Esophagus squamous epithelium (tissue), 5 donors: Measurements from ENCODE around the gene RABL3. TPM values are rescaled to one million over a fixed set of nuclear protein-coding genes. Genes with fewer than 3 reads are reported as not detected.

Source experiments
- DNase-seq: peaks from one replicate; lab custom pipeline; 2025; lab: John Stamatoyannopoulos, UW
- H3K27ac ChIP-seq, 4 donors: fragments of 200-600 bp; sonication (generic); one replicate each; pipeline ENCODE4 v1.5.1; 2016 to 2019; ENCODE audit warnings: mild to moderate bottlenecking in 1 of 4
- H3K27me3 ChIP-seq, 4 donors: fragments of 200-600 bp; sonication (generic); 1 replicate in 3 of 4; 2 replicates in 1 of 4; pipeline versions ENCODE4 v1.5.1 to v1.6.0; 2017 to 2021; ENCODE audit warnings: antibody characterized with exemption in 1 of 4
- H3K36me3 ChIP-seq, 3 donors: fragments of 200-600 bp; sonication (generic); one replicate each; pipeline ENCODE4 v1.5.1; 2016 to 2019
- H3K4me1 ChIP-seq, 3 donors: fragments of 200-600 bp; sonication (generic); one replicate each; pipeline ENCODE4 v1.5.1; 2017 to 2019
- H3K4me3 ChIP-seq, 4 donors: fragments of 200-600 bp; sonication (generic); 1 replicate in 3 of 4; 2 replicates in 1 of 4; pipeline ENCODE4 v1.5.1; 2016 to 2019; ENCODE audit warnings: mild to moderate bottlenecking in 2 of 4, moderate library complexity in 1 of 4
- H3K9me3 ChIP-seq, 3 donors: fragments of 200-600 bp; sonication (generic); one replicate each; pipeline ENCODE4 v1.5.1; 2016 to 2019
- POLR2A ChIP-seq, 4 donors: fragments of 450-650 bp; IDR thresholded peaks; one replicate each; pipeline ENCODE4 v1.6.1; 2017; ENCODE audit warnings: antibody characterized with exemption in 4 of 4, mild to moderate bottlenecking in 4 of 4, moderate library complexity in 3 of 4
- WGBS, 2 donors: methylation state at CpG; one replicate each; pipeline ENCODE4 v1.1.5; 2018; 5-methylcytosine and 5-hydroxymethylcytosine counted together
- intact Hi-C: fragments of 100-400 bp; cut with DNase I; formaldehyde crosslinking; loops from one replicate; pipeline ENCODE4 v1.15.0; 2022
- total RNA-seq, 4 donors: library from RNA; depleted of rRNA; stranded (reverse); fragments of >200 nt; gene quantifications; one replicate each; pipeline ENCODE4 v1.1.0, GENCODE V29; 2016
- TF ChIP-seq, protein P1 (sequence below), 6 experiments: fragments of 450-650 bp in 4 of 6; fragments of 200-600 bp in 2 of 6; sonication (generic) in 2 of 6; IDR thresholded peaks; one replicate each; pipeline ENCODE4 v1.5.1; 2016 to 2019; ENCODE audit warnings: antibody characterized with exemption in 6 of 6, mild to moderate bottlenecking in 4 of 6, moderate library complexity in 4 of 6
- donor health status: DM: yes; HTN: yes; CAD: no.

Gene RABL3
- total RNA-seq, 4 donors from 2014 or later, result 8.0 to 15.4 (median 13.4) TPM

DNA sequence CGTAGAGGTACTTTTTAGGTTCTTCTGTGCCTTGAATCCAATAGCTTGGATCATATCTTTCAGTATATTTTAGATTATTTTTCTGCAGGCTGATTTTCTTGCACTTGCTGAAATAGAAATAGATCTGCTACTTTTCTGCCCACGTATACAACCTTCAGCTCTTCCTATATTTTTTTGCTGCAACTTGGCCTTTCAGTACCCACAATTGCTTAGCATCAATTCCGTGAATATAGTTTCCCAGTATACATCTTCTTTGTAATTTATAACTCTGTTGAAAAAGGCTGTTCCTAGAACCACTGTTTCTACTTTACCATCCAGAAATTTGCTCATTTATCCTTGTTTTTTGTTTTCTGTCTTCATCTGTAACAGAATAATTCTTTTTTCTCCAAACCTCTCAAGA, 36.5 kb upstream of the RABL3 start:
- no peak overlapping the region for H3K27ac ChIP-seq
- peaks cover 0 to 60% (median 4%) of the 10 kb centered on the region in 3 donors for H3K36me3 ChIP-seq
- no peak for TF ChIP-seq POLR2A (IDR thresholded peaks at IDR 0.05)
- TF ChIP-seq, protein P1, sequence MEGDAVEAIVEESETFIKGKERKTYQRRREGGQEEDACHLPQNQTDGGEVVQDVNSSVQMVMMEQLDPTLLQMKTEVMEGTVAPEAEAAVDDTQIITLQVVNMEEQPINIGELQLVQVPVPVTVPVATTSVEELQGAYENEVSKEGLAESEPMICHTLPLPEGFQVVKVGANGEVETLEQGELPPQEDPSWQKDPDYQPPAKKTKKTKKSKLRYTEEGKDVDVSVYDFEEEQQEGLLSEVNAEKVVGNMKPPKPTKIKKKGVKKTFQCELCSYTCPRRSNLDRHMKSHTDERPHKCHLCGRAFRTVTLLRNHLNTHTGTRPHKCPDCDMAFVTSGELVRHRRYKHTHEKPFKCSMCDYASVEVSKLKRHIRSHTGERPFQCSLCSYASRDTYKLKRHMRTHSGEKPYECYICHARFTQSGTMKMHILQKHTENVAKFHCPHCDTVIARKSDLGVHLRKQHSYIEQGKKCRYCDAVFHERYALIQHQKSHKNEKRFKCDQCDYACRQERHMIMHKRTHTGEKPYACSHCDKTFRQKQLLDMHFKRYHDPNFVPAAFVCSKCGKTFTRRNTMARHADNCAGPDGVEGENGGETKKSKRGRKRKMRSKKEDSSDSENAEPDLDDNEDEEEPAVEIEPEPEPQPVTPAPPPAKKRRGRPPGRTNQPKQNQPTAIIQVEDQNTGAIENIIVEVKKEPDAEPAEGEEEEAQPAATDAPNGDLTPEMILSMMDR (IDR thresholded peaks at IDR 0.05), result no peak
- WGBS, 2 donors, result 86 to 93% methylated on average over 3 of the region's 3 CpGs
- H3K4me1 ChIP-seq, result no peaks in the 10 kb centered on the region
- intact Hi-C loops, result no loop called here
- H3K27me3 ChIP-seq, result no peaks in the 10 kb centered on the region
- no peaks in the 10 kb centered on the region for H3K9me3 ChIP-seq
- no peak overlapping the region for H3K4me3 ChIP-seq
- no peak for DNase-seq

DNA sequence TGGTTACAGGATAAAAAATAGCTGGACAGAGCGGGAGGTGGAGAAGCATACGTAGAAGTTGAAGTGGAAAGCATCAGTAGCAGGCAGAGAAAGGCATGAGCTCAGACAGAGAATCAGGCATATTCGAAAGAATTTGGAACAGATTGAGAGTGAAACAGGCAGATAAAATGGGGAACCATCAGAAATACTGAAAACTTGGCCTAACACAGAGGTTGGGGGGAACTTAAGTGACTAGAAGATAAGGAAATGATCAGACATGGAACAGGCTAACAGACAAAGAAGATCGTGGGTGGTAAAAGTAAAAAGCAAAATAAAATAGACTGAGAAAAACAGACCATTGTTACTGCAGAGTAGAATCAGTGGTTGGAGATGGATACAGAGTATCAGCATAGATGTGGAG, 33.1 kb upstream of the RABL3 start:
- H3K9me3 ChIP-seq, result no peaks in the 10 kb centered on the region
- no peaks in the 10 kb centered on the region for H3K27me3 ChIP-seq
- H3K4me3 ChIP-seq, result no peak overlapping the region
- TF ChIP-seq, protein P1 (IDR thresholded peaks at IDR 0.05), result no peak
- TF ChIP-seq POLR2A (IDR thresholded peaks at IDR 0.05), result no peak
- H3K36me3 ChIP-seq, result peaks cover 0 to 65% (median 4%) of the 10 kb centered on the region in 3 donors
- H3K4me1 ChIP-seq, result no peaks in the 10 kb centered on the region
- WGBS, 2 donors, result 92 to 95% methylated on average over 3 to 4 of the region's 4 CpGs
- no peak for DNase-seq
- intact Hi-C loops, result no loop called here
- no peak overlapping the region for H3K27ac ChIP-seq

DNA sequence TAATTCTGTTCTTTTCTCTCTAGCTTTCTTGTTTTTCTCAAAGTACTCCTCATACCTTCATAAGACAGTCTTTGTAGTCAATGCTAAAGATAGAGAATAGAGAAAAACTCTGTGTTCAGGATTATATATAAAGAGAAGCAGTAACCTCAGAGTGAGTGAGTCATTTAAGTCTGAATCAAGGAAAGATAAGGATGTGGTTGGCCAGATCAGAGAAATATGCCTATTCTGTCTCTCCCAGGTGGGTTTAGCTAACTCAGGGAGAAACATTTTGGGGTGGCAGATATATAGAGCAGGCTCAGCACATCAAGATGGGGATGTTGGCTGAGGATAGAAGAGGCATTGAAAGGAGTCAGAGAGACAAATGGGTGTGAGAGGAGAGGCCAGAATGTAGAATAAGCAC, 31.6 kb upstream of the RABL3 start:
- Histone ChIP-seq H3K9me3 (no peaks in the 10 kb centered on the region), H3K36me3 (peaks cover 0 to 57% (median 4%) of the 10 kb centered on the region in 3 donors), H3K4me3 (no peak overlapping the region), H3K27ac (no peak overlapping the region), H3K4me1 (no peaks in the 10 kb centered on the region), H3K27me3 (no peaks in the 10 kb centered on the region)
- TF ChIP-seq, protein P1 (IDR thresholded peaks at IDR 0.05), result no peak
- TF ChIP-seq POLR2A (IDR thresholded peaks at IDR 0.05), result no peak
- intact Hi-C loops, result no loop called here
- DNase-seq, result no peak

DNA sequence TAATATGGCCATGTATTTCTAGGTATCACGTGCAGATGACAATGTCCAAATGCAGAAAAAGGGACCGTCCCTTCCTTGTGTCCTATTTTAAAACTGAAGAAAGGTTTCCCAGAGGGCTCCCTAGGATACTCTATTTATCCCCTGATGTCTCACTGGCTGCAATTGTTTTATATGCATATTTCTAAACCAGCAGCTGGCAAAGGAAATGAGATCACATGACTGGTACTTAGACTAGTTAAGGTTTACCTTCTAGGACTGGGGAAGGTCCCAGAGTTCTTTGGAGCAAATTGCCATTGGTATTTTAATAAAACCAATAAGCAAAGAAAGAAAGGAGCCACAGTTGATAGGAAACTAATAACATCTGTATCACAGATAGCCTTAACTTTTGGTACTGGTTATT, 29.8 kb upstream of the RABL3 start:
- intact Hi-C loops, result no loop called here
- DNase-seq, result no peak
- Histone ChIP-seq H3K4me1 (peaks cover 0 to 7% (median 7%) of the 10 kb centered on the region in 3 donors), H3K9me3 (no peaks in the 10 kb centered on the region), H3K27ac (no peak overlapping the region), H3K27me3 (no peaks in the 10 kb centered on the region), H3K36me3 (peaks cover 0 to 47% (median 4%) of the 10 kb centered on the region in 3 donors), H3K4me3 (no peak overlapping the region)
- 78 to 100% methylated on average over 2 of the region's 2 CpGs for WGBS, 2 donors
- TF ChIP-seq POLR2A (IDR thresholded peaks at IDR 0.05), result no peak
- TF ChIP-seq, protein P1 (IDR thresholded peaks at IDR 0.05), result no peak

DNA sequence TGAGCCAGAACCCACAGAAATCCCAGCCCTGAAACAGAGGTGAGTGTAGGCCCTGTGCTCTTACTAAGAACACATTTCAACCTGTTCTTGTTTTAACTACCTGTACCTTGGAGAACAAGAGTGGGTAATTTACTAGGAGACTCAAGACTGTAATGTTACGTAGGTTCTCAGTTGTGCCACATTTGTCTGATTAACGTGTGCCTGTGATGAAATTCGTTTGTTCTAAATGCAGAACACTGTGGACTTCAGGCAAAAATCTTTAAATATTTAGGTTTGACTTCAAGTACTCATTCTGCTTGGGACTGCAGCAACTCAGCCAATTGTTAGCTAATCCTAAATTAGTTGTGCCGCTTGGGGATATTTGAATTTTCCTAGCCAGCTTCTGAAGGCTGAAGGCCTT, 28.6 kb upstream of the RABL3 start:
- no peak for TF ChIP-seq POLR2A (IDR thresholded peaks at IDR 0.05)
- TF ChIP-seq, protein P1 (IDR thresholded peaks at IDR 0.05), result no peak
- H3K27ac ChIP-seq, result peak overlapping the region in 3 of 4 donors; percentile 11 to 45 (median 21)
- H3K4me1 ChIP-seq, result peaks cover 0 to 13% (median 9%) of the 10 kb centered on the region in 3 donors
- no peak overlapping the region for H3K4me3 ChIP-seq
- H3K27me3 ChIP-seq, result no peaks in the 10 kb centered on the region
- H3K36me3 ChIP-seq, result peaks cover 0 to 36% (median 3%) of the 10 kb centered on the region in 3 donors
- intact Hi-C loops, result no loop called here
- 65 to 90% methylated on average over 4 of the region's 4 CpGs for WGBS, 2 donors
- no peaks in the 10 kb centered on the region for H3K9me3 ChIP-seq
- DNase-seq, result no peak
